NB4 (cell line): ENCODE data around the gene RAPGEF4.

Source experiments
- CTCF ChIP-seq: IDR thresholded peaks from one replicate; pipeline ENCODE4 v1.5.1; 2012; ENCODE audit warnings: low read depth, low read length
- POLR2A ChIP-seq: IDR thresholded peaks from 2 replicates; pipeline ENCODE4 v1.6.1; 2011; ENCODE audit warnings: mild to moderate bottlenecking; ENCODE audit not compliant: insufficient read length; ENCODE audit errors: extremely low read depth

- TF ChIP-seq POLR2A (no peak), CTCF (no peak)
These were observed 121.0 kb downstream of the RAPGEF4 start for GRCh38 chr2:172856606-172857005.
